Vagina (tissue), 2 donors: Measurements from ENCODE around the gene USP8.

ENCODE experiments used
- CTCF ChIP-seq, 3 experiments: fragments of 450-650 bp in 2 of 3; fragments of 200-600 bp in 1 of 3; sonication (generic) in 1 of 3; IDR thresholded peaks; one replicate each; pipeline ENCODE4 v1.5.1; 2017 to 2019; ENCODE audit warnings: antibody characterized with exemption in 3 of 3, mild to moderate bottlenecking in 2 of 3, moderate library complexity in 2 of 3
- POLR2A ChIP-seq, 2 donors: fragments of 450-650 bp; IDR thresholded peaks; one replicate each; pipeline ENCODE4 v1.6.1; 2017; ENCODE audit warnings: antibody characterized with exemption in 2 of 2, mild to moderate bottlenecking in 2 of 2, moderate library complexity in 2 of 2
- POLR2AphosphoS5 ChIP-seq, 2 donors: sonication (generic); formaldehyde crosslinking; IDR thresholded peaks; one replicate each; pipeline ENCODE4 v1.9.0; 2017; ENCODE audit warnings: antibody characterized with exemption in 2 of 2, mild to moderate bottlenecking in 2 of 2, low read depth in 1 of 2; ENCODE audit not compliant: insufficient read depth in 1 of 2

DNA sequence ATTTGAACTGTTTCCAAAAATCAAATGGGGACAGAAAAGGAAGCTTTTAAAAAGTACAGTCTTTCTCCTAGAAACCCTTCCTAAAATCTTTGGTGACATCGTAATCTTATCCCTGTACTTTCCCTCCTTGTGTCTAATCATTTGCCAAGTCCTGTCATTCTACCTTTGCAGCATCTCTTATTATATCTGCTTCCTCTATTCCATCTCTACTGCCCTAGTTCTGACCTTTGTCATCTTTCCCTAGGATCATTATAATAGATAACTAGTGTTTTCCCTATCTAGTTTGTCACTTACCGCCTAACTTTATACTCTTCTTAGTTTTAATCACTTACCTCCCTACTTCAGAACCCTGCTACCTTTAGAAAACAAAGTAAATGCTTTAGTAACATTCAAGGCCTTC lies 11.6 kb downstream of the USP8 start:
- no peak for TF ChIP-seq POLR2AphosphoS5 (IDR thresholded peaks at IDR 0.05; ENCODE audit: insufficient read depth in 1 of 2, low read depth in 1 of 2)
- TF ChIP-seq CTCF (IDR thresholded peaks at IDR 0.05) = no peak
- no peak for TF ChIP-seq POLR2A (IDR thresholded peaks at IDR 0.05)
